SK-N-SH treated with all-trans-retinoic acid at 6 μM for 48 hours (cell line): Measurements from ENCODE around the gene GSG1L.

ENCODE experiments used
- ARNTL ChIP-seq: fragments of 450-650 bp; formaldehyde crosslinking; IDR thresholded peaks from 2 replicates; pipeline ENCODE4 v1.5.0; 2020; ENCODE audit warnings: low read depth, mild to moderate bottlenecking, moderate library complexity, borderline replicate concordance
- ESRRG ChIP-seq: fragments of 250-450 bp; sonication (Bioruptor Pico); IDR thresholded peaks from 2 replicates; pipeline ENCODE4 v1.6.1; 2021; ENCODE audit warnings: mild to moderate bottlenecking
- ISL1 ChIP-seq: fragments of 250-450 bp; sonication (Bioruptor Pico); IDR thresholded peaks from 2 replicates; pipeline ENCODE4 v2.1.2; 2022; ENCODE audit warnings: mild to moderate bottlenecking, moderate library complexity
- PATZ1 ChIP-seq: fragments of 250-450 bp; sonication (Bioruptor Pico); IDR thresholded peaks from 2 replicates; pipeline ENCODE4 v1.8.0; 2020; ENCODE audit warnings: mild to moderate bottlenecking, moderate library complexity, borderline replicate concordance
- POU6F1 ChIP-seq: fragments of 250-450 bp; sonication (Bioruptor Pico); IDR thresholded peaks from 2 replicates; pipeline ENCODE4 v1.8.0; 2021; ENCODE audit warnings: low read depth, mild to moderate bottlenecking, moderate library complexity, borderline replicate concordance
- PPARA ChIP-seq: fragments of 250-450 bp; sonication (Bioruptor Pico); IDR thresholded peaks from 2 replicates; pipeline ENCODE4 v1.5.0; 2020; ENCODE audit warnings: mild to moderate bottlenecking, borderline replicate concordance
- RARB ChIP-seq: fragments of 250-450 bp; sonication (Bioruptor Pico); IDR thresholded peaks from 2 replicates; pipeline ENCODE4 v1.8.0; 2021; ENCODE audit warnings: mild to moderate bottlenecking, moderate library complexity
- SNAI2 ChIP-seq: fragments of 250-450 bp; sonication (Bioruptor Pico); IDR thresholded peaks from 2 replicates; pipeline ENCODE4 v1.5.0; 2020; ENCODE audit warnings: mild to moderate bottlenecking, moderate library complexity
- TCF4 ChIP-seq: fragments of 250-450 bp; sonication (Bioruptor Pico); IDR thresholded peaks from 2 replicates; pipeline ENCODE4 v1.8.0; 2021; ENCODE audit warnings: mild to moderate bottlenecking, moderate library complexity, borderline replicate concordance
- TOX ChIP-seq: fragments of 250-450 bp; sonication (Bioruptor Pico); IDR thresholded peaks from 2 replicates; pipeline ENCODE4 v1.8.0; 2021; ENCODE audit warnings: mild to moderate bottlenecking, moderate library complexity, borderline replicate concordance
- ZFP3 ChIP-seq: fragments of 250-450 bp; sonication (Bioruptor Pico); IDR thresholded peaks from 2 replicates; pipeline ENCODE4 v1.5.0; 2020; ENCODE audit warnings: mild to moderate bottlenecking, moderate library complexity
- ZNF565 ChIP-seq: fragments of 450-650 bp; formaldehyde crosslinking; conservative IDR thresholded peaks from 2 replicates; pipeline ENCODE4 v1.5.0; 2020; ENCODE audit warnings: low read depth, mild to moderate bottlenecking, moderate library complexity
- ZNF70 ChIP-seq: fragments of 450-650 bp; formaldehyde crosslinking; IDR thresholded peaks from 2 replicates; pipeline ENCODE4 v1.5.0; 2020; ENCODE audit warnings: mild to moderate bottlenecking, moderate library complexity

GRCh38 chr16:28068976-28069375, 5.5 kb upstream of the GSG1L start:
- TF ChIP-seq ZNF565 (CRISPR knock-in tag) (no peak), RARB (no peak), PPARA (CRISPR knock-in tag) (no peak), TCF4 (CRISPR knock-in tag) (no peak), POU6F1 (no peak), ESRRG (CRISPR knock-in tag) (no peak), PATZ1 (CRISPR knock-in tag) (no peak), ZFP3 (CRISPR knock-in tag) (no peak), ARNTL (CRISPR knock-in tag) (no peak), TOX (no peak), SNAI2 (CRISPR knock-in tag) (no peak), ISL1 (no peak), ZNF70 (CRISPR knock-in tag) (no peak)
